ENCODE data around the gene TMEM139.

Gene TMEM139

DNA sequence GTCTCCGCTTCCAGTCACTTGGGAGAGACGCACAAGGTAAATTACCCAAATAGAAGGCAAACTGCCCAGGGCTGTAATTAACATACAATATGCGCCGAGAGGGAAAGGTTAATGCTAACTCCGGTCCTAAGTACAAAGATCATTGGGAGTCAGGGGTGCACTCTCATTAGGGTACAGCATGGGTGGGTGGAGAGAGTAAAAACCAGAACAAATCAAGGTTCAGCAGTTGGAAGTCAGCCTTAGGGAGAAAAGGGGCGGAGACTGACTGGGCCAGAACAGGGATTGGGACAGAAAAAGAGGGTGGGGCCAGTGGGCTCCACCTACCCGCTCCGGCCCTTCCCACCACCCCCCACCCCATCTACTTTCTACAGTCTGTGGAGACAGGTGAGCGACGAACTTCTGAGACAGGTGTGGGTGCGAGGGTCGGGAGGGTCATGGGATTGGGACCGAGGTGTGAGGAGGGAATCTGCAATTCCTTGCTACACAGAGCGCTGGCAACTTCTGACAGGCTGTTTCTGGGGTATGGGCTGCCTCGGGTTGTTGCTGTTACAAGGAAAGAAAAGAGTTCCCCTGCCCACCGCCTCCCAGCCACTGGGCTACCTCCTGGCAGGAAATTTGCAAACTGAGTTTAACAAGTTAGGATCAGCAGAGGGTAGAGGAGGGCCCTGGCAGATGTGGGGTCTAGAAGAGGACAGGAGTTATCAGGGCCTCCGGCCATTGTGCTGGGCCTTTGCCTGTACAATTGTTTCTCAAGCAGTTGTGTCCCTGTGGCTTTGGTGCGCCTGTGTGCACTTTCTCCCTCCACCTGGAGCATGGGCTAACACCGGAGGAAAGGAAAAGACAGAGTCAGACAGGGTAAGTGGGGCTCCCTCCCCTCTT, at the start of gene TMEM139:
TMEM139 (plus strand) TSS at position 368 of the 879 bp plus-strand sequence. CDS start 1,000 bp downstream, outside the sequence.
- no peak for DNase-seq

DNA sequence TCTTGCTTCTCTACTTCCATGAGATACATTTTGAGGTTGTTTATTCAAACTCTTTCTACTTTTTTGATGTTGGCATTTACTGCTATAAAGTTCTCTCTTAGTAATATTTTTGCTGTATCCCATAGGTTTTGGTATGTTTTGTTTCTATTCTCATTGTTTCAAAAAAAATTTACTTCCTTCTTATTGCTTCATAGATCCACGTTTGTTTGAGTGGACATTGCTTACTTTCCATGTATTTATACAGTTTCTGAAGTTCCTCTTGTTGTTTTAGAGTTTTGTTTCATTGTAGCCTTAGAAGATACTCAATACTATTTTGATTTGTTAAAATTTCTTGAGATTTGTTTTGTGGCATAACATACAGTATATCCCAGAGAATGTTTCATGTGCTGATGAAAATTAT, 49.2 kb upstream of the TMEM139 start:
- no peak for DNase-seq

DNA sequence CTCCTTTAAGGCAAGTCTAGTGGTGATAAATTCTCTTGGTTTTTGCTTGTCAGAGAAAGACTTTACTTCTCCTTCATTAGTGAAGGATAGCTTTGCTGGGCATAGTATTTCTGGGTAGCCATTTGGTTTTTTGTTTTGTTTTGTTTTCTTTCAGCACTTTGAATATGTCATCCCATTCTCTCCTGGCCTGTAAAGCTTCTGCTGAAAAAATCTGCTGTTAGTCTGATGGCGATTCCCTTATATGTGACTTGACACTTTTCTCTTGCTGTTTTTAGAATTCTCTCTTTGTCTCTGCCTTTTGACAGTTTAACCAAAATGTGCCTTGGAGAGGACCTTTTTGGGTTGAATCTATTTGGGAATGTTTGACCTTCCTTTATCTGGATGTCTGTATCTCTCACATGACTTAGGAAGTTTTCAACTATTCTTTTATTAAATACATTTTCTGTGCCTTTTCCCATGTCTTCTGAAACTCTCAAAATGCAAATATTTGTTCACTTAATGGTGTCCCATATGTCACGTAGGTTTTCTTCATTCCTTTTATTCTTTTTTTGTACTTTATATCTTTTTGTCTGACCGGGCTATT, 48.3 kb upstream of the TMEM139 start:
- DNase-seq, result no peak

DNA sequence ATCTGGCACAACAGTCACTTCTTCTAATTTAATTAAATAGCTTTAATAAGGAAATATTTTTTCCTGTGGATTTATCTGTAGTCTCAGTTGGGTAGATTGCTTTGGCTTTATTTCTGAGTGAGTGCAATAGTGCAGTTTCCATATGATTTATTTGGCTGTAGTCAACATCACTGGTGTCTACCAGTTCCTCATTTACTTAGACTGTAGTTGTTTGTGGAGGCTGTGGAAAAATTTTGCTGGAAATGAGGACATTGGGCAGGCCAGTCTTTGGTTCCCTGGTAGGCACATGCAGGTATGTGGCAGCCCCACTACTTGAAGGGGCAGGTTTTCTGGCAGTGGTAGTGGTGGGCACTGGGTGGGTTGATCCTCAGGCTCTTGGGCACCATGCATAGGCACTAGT, 47.4 kb upstream of the TMEM139 start:
- no peak for DNase-seq

DNA sequence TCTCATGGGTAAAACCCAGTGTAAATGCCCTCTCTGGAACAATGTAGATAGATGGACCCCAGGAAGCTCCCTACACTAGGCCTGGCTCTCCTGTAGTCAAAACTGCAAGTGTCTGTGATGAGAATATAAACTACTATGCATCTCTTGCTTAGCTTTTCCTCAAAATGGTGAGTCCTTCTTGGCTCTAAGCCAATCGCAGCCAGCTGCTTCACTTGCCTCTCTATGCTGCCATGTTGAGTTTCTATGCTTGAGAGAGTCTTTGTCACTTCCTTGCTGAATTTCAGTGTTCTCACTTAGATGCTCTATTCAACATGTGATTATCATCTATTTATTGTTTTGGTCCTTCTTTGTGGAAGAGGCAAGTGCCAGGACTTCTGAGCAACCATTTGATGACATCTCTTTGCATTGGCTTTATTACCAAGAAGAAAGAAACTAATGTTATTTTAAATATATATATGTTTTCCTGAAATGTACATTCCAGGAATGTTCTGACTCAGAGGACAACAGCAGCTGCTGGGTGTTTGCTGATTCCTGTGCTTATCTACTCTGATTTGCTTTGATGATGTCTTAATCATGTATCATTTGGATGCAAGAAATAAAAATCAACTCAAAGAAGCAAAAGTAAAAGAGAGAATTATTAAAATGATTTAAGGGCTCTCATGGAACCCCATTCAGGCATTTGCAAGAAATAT, 46.3 kb upstream of the TMEM139 start:
- DNase-seq, result no peak

DNA sequence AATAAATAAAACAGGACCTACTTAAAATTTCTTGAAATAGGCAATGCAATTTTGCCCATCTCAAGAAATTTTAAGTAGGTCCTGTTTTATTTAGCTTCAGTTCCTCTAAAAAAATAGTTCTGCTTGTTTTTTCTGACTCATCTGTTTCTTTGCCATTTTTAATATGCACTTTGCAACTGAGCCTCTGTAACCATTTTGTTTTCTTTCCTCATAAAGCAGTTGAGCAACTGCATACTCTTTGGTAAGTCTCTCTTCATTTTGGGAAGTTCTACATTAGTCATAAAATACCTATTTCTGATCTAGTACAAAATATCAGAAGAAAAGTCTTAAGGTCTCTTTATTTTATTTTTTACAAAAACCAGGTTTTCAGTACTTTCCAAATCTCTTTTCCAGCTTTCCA, 44.9 kb upstream of the TMEM139 start:
- no peak for DNase-seq

DNA sequence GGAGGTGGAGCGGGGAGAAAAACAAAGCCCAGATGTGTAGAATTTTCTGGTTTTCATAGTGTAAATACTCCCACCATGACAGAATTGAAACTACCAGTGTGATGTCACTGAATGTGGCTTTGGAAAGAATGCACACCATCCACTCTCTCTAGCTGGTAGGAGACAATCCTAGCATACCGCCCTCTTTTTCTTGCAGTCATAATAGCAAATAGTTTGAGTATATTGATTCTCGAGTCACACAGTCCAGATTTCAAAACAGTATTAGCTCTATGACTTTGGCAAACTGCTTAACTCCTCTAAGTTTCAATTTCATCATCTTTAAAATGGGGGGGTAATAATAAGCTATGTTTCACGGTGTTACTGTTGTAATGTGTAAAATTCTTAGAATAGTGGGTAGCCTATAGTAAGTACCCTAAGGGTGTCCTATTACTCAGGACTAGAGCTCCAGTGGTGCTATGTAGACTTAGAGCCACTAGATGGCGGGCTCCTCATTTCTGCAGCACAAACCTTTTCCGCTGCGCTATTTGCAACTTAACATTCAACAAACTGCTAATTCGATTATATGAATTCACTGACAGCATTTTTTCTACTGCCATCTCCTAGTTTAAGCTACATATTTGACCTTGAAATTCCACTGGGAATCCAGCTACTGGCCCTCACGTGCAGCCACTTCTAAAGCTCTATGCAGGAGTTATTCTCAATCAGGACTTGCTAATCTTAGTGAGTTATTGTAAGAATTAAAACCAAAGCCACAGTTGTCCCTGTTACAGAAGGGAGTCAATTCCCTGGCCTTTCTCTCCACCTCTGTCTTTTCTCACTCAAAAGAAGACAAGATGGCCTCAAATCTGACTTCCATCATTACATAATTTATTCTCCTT, 44.2 kb upstream of the TMEM139 start:
- no peak for DNase-seq

DNA sequence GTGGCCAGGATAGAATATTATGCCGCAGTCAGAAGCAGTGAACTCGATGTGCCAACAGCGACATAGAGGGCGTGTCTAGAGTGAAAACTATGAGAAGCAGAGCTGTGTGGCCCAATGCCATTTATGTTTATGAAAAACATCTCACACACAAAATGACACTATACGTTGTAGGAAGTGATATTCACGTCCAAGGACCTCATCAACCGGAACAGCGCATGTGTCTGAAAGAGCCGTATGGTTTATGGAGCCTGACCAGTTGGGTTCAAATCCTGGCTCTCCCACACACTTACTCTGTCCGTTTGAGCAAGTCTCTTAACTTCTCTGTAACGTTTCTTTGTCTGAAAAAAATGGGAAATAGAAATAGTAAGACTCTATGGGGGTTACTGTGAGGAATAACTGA, 42.5 kb upstream of the TMEM139 start:
- no peak for DNase-seq

DNA sequence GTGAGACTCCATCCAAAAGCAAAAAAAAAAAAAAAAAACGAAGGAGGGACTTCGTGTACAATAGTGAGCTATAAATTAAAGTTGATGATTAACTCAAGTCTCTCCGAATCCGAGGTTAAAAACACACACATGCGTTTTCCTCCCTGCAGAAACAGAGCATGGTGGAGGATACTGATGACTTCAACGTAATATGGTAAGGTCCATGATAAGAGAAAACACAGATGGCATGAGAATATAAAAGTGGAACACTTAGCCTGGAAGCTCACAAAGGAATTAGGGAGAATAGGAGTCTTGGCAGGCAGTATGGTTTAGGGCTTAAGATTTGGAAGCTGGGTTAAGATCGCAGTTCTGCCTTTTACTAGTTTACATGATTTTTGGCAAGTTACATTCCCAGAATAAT, 41.6 kb upstream of the TMEM139 start:
- no peak for DNase-seq

DNA sequence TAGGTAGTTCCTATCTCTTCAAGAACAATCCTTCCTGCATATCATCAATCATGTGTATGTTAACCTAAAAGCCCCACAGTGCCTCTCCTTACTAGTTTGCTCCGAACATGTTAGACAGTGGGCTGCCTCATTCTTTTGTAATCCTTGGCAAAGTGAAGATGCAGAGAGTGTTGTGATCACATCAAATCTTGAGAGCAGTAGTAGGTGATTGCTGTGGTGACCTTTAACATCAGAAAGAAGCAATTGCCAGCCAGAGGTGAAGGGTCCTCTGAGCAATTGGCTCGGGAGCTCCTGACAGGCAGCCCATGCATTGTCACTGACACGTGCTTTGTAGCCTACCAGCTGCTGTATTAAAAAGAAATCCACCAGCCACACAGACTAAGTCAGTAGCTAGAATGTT, 41.1 kb upstream of the TMEM139 start:
- no peak for DNase-seq

DNA sequence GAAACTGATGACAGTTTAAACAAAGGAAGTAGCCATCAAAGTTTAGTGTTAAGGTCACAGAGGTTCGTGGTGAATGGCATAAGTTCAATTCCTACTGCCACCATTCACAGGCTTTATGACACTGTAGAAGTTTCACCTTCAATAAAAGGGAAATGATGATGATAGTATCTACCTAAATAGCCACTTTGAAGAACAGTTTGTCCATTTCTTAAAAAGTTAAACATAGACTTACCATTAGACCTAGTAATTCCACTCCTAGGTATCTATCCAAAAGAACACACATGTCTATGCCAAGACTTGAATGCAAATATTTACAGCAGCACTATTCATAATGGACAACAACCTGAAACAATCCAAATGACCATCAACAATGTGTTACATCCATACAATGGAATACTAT, 40.4 kb upstream of the TMEM139 start:
- no peak for DNase-seq

DNA sequence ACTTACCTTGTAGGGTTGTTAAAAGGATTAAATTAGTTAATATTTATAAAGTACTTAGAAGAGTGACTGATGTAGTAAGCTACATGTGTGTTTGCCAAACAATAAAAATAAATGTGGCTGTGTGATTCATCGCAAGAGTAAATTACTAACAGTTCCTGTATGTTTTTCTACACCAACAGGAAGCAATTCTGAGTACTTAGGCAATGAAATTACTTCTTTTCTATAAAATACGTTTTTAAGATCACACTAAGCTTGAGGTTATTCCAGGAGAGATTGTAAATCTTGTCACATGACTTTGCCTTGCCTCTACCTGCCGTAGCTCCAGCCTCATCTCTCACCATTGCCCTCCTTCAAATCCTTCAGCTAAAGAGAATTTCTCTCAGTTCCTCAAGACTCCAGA, 39.6 kb upstream of the TMEM139 start:
- no peak for DNase-seq

DNA sequence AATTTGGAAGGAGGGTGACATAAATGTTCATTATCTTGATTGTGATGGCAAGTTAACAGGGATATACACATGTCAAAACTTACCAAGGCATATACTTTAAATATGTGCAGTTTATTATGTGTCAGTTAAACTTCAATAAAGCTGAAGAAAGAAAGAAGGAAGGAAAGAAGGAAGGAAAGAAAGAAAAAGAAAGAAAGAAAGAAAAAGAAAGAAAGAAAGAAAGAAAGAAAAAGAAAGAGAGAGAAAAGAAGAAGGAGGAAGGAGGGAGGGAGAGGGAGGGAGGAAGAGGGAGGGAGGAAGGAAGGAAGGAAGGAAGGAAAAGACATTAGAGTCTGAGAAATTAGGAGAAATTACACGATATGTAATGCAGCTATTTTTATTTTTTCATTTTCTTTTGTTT, 37.4 kb upstream of the TMEM139 start:
- DNase-seq, result no peak

DNA sequence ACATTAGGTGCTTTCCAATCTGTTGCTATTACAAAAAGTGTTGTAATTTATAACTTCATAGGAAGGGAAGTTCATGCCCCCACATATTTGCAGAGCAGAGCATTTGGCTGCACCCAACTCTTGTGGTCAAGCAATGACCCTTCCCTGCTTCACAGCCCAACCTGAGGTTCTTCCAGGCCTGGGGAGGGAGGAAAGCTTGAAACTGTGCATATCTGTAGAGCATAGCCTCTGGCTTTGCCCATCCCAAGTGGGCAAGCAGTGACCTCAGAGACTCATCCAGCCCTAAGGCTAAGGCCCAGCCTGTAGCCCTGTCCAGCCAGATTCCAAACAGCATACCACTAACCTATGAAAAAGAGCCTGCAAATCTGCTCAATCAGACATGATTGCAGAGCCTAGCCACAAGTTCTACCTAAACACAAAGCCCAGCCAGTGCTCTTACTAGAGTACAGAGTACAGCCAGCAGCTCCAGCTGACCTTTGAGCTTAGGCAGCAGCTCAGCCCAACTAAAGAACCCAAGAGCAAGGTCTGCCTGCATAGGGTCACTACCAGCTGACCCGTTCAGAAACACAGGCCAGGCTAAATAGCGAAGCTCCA, 35.9 kb upstream of the TMEM139 start:
- no peak for DNase-seq

DNA sequence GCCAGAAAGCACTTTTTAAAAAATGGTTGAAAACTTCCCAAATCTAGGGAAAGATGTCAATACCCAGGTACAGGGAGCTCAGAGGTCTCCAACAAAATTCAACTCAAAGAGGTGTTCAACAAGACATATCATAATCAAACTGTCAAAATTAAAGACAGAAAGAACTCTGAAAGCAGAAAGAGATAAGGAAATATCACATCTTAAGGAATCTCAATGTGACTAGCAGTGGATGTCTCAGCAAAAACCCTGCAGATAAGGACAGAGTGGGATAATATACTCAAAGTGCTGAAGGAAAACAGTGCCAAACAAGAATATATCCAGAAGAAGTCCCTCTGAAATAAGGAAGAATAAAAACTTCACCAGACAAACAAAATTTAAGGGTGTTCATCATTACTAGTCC, 34.6 kb upstream of the TMEM139 start:
- DNase-seq, result no peak

DNA sequence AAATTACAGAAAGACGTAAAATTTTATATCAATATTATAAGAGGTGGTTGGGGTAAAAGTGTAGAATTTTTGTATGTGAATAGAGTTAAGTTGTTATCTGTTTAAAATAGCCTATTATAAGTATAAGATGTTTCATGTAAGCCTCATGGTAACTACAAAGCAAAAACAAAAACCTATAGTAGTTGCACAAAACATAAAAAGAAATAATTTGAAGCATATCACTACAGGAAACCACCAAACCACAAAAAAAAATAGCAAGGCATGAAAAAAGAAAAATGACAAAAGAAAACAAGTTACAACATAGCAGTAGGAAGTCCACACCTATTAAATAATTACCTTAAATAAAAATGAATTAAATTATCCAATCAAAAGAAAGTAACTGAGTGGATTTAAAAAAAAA, 33.9 kb upstream of the TMEM139 start:
- DNase-seq, result no peak

DNA sequence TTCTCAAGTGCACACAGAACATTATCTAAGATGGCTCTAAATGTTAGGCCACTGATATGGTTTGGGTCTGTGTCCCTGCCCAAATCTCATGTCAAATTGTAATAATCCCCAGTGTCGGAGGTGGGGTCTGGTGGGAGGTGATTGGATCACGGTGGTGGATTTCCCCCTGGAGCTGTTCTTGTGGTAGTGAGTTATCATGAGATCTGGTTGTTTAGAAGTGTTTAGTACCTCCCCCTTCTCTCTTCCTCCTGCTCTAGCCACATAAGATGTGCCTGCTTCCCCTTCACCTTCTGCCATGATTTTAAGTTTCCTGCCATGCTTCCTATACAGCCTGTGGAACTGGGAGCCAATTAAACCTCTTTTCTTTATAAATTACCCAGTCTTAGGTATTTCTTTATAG, 32.8 kb upstream of the TMEM139 start:
- DNase-seq, result no peak

DNA sequence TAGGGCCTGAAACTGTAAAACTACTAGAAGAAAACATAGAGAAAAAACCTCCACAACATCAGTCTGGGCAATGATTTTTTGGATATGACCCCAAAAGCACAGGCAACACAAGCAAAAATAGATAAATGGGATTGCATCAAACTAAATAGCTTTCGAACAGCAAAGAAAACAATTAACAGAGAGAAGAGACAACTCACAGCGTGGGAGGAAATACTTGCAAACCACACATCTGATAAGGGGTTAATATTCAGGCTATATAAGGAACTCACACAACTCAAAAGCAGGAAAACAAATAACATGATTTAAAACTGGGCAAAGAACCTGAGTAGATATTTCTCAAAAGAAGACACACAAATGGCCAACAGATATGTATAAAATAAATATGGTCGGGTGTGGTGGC, 29.2 kb upstream of the TMEM139 start:
- DNase-seq, result no peak

DNA sequence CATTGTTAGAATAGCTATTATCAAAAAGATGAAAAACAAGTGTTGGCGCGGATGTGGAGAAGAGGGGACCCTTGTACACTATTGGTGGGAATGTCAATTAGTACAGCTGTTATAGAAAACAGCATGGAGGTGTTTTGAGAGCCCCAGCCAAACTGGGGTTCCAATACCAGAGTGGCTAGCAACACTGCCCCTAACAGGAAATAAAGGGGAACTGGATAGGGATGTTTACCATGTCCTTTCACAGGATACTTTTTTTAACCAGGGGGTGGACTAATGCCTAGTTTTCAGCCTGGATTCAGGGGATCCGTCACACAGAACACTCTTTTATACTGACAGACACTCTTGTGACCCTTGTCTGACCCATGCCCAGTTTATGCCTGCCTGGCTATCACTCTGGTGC, 28.4 kb upstream of the TMEM139 start:
- DNase-seq, result no peak

DNA sequence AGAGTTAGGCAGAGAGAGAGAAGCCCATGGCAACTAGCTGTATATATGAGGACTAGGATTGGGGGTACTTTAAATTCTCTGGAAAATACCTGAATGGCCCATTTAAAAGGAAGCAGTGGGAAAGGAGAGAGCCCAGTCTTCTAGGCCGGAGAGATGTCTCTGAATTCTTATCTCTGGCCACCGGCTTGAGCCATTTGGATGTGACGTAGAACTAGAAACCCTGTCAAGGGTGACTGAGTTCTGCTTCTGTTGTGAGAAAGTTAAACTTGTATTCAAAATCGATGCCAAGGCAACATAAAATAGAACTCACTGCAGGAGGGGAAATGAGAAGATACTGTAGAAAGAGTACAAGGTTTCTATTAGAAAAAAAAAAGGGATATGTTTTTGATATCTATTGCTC, 27.8 kb upstream of the TMEM139 start:
- DNase-seq, result no peak

DNA sequence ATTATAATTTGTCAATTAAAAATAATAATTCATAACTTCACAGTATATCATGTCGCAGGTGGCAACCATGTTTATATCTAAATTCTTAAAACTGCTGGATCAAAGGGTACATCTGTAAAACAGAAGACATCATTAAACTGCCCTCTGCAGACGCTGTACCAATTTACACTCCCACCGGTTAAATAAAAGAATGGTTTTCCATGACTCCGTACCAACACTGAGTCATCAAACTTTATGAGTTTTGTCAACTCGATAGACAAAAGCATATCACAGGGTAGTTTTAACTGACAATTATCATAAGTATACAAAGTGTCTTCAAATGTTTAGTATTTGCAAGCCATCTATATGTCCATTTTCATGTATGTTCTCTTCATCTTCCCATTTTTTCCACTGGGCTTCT, 27.3 kb upstream of the TMEM139 start:
- no peak for DNase-seq

DNA sequence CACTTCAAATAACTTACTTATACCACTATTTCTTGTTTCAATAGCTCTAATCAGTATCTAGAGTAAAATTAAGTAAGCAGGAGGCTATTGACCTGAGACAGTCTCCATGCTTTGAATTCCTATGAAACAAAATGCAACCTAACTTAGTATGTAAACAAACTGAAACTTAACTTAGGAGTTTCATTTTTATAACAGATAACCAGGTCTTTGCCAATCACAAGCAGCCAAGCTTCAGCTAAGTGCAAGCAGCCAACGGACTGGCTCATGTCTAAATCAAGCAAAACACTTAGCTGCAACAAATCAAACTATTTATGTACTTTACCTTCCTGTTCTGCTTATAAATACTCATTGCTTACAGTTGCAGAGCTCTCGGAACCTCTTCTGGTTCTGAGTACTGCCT, 25.9 kb upstream of the TMEM139 start:
- DNase-seq, result no peak

DNA sequence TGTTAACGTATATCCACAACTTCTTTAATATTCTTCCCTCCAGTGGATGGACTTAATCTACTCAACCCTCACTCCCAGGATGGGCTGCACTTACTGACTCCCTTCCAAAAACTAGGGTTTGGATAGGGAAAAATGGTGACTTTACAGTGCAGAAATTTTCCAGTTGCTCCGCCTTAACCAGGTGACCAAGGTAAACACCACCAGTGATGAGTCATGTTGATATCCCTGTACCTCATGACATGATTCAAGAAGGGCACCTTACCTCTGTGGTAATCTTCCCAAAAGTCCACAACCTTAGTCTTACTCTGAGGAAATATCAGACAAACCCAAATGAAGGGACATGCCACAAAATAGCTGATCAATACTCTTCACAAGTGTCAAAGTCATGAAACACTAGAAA, 25.0 kb upstream of the TMEM139 start:
- DNase-seq, result no peak
